ENCODE results near the gene OR10H2. TPM values are rescaled to one million over a fixed set of nuclear protein-coding genes. Genes with fewer than 3 reads are reported as not detected.
"Not testable (repeated sequence)": the region's sequence is repeated elsewhere in the genome, so short reads cannot be mapped to it uniquely, and the experiment has no call there.

OR10H2 gene
- total RNA-seq (not detected), polyA plus RNA-seq (not detected), total RNA-seq (not detected)

GRCh38 chr19:15727724-15728123 lies at the start of gene OR10H2:
OR10H2 (plus strand) TSS chr19:15728024; CDS start chr19:15728044, 20 bp downstream.
- H3K4me1 ChIP-seq (ENCODE audit: control insufficient read depth in 2 of 2, insufficient read depth in 2 of 2, low read length in 2 of 2): no peaks in the 10 kb centered on the region
- Mint-ChIP-seq H3K27ac (no peak within 1 kb of the TSS), H3K9me3 (peaks cover 0 to 7% (median 4%) of the 10 kb centered on the region in 11 donors), H3K4me3 (peak within 1 kb of the TSS in 1 of 10 donors; percentile 17), H3K4me1 (peaks cover 0 to 5% (median 3%) of the 10 kb centered on the region in 7 donors), H3K27me3 (peaks cover 16 to 72% (median 52%) of the 10 kb centered on the region in 5 donors), H3K36me3 (peaks cover 0 to 5% (median 0%) of the 10 kb centered on the region in 5 donors)
- H3K36me3 ChIP-seq (ENCODE audit: control insufficient read depth in 2 of 3, insufficient read depth in 3 of 3, low read length in 3 of 3): no peaks in the 10 kb centered on the region
- peaks cover 0 to 4% (median 0%) of the 10 kb centered on the region in 3 experiments for H3K9me3 ChIP-seq (ENCODE audit: control insufficient read depth in 2 of 3, low read length in 3 of 3)
- POLR2A ChIA-PET: no interaction called here
- peaks cover 0 to 4% of the 10 kb centered on the region in 2 donors for H3K27me3 ChIP-seq (ENCODE audit: control insufficient read depth in 2 of 2, insufficient read depth in 2 of 2, low read length in 2 of 2)
- ATAC-seq (no peak), DNase-seq (no peak)
- no peak within 1 kb of the TSS for H3K4me3 ChIP-seq (ENCODE audit: low read length)
- H3K27ac ChIP-seq (ENCODE audit: low read depth, low read length): no peak within 1 kb of the TSS
- CTCF ChIA-PET: no interaction called here
- intact Hi-C loops (cut with micrococcal nuclease): no loop called here

- POLR2A ChIA-PET: interaction anchor here (0.6 kb wide), 1 partner anchor 57 kb away, joined by 3 read pairs; no protein-coding TSS in a partner anchor
- peaks cover 0 to 33% (median 5%) of the 10 kb centered on the region in 7 donors for H3K4me1 Mint-ChIP-seq
- ATAC-seq (no peak), DNase-seq (no peak)
- intact Hi-C loops (cut with micrococcal nuclease): no loop called here
- Histone ChIP-seq H3K27me3 (ENCODE audit: control insufficient read depth in 2 of 2, insufficient read depth in 2 of 2, low read length in 2 of 2) (no peaks in the 10 kb centered on the region), H3K4me1 (ENCODE audit: control insufficient read depth in 2 of 2, insufficient read depth in 2 of 2, low read length in 2 of 2) (no peaks in the 10 kb centered on the region), H3K27ac (ENCODE audit: low read depth, low read length) (no peak overlapping the region), H3K36me3 (ENCODE audit: control insufficient read depth in 2 of 3, insufficient read depth in 3 of 3, low read length in 3 of 3) (no peaks in the 10 kb centered on the region), H3K9me3 (ENCODE audit: control insufficient read depth in 2 of 3, low read length in 3 of 3) (no peaks in the 10 kb centered on the region), H3K4me3 (ENCODE audit: low read length) (no peak overlapping the region)
- peaks cover 0 to 6% (median 2%) of the 10 kb centered on the region in 5 donors for H3K36me3 Mint-ChIP-seq
- CTCF ChIA-PET: interaction anchor here (0.9 kb wide), 1 partner anchor 49 kb away, joined by 4 read pairs; no protein-coding TSS in a partner anchor
- H3K9me3 Mint-ChIP-seq: peaks cover 0 to 8% (median 0%) of the 10 kb centered on the region in 11 donors
- H3K4me3 Mint-ChIP-seq: no peak overlapping the region
- no peak overlapping the region for H3K27ac Mint-ChIP-seq
- peaks cover 0 to 37% (median 29%) of the 10 kb centered on the region in 5 donors for H3K27me3 Mint-ChIP-seq
Observed at GRCh38 chr19:15679089-15679488, 48.7 kb upstream of the OR10H2 start.

- ATAC-seq; H3K27ac Mint-ChIP-seq; H3K9me3 Mint-ChIP-seq; H3K4me1 ChIP-seq (ENCODE audit: control insufficient read depth in 2 of 2, insufficient read depth in 2 of 2, low read length in 2 of 2); H3K4me3 ChIP-seq (ENCODE audit: low read length); intact Hi-C loops (cut with micrococcal nuclease); H3K36me3 Mint-ChIP-seq; H3K36me3 ChIP-seq (ENCODE audit: control insufficient read depth in 2 of 3, insufficient read depth in 3 of 3, low read length in 3 of 3); H3K4me3 Mint-ChIP-seq; H3K27ac ChIP-seq (ENCODE audit: low read depth, low read length); H3K9me3 ChIP-seq (ENCODE audit: control insufficient read depth in 2 of 3, low read length in 3 of 3); H3K27me3 ChIP-seq (ENCODE audit: control insufficient read depth in 2 of 2, insufficient read depth in 2 of 2, low read length in 2 of 2); DNase-seq: not testable (repeated sequence)
- POLR2A ChIA-PET: interaction anchor here (0.6 kb wide), 1 partner anchor 57 kb away, joined by 3 read pairs; no protein-coding TSS in a partner anchor
- peaks cover 0 to 44% (median 37%) of the 10 kb centered on the region in 5 donors for H3K27me3 Mint-ChIP-seq
- CTCF ChIA-PET: interaction anchor here (0.6 kb wide), 1 partner anchor 781 kb away, joined by 6 read pairs; no protein-coding TSS in a partner anchor
- H3K4me1 Mint-ChIP-seq: peaks cover 0 to 26% (median 0%) of the 10 kb centered on the region in 7 donors
Observed at GRCh38 chr19:15679865-15680264, 48.0 kb upstream of the OR10H2 start.

- Mint-ChIP-seq H3K27ac (no peak overlapping the region), H3K4me3 (no peak overlapping the region), H3K4me1 (peaks cover 0 to 18% (median 0%) of the 10 kb centered on the region in 7 donors), H3K9me3 (peaks cover 0 to 8% (median 0%) of the 10 kb centered on the region in 11 donors), H3K36me3 (peaks cover 0 to 8% (median 2%) of the 10 kb centered on the region in 5 donors), H3K27me3 (peaks cover 0 to 52% (median 42%) of the 10 kb centered on the region in 5 donors)
- H3K9me3 ChIP-seq (ENCODE audit: control insufficient read depth in 2 of 3, low read length in 3 of 3): no peaks in the 10 kb centered on the region
- no peak for ATAC-seq
- DNase-seq: no peak
- H3K4me3 ChIP-seq (ENCODE audit: low read length): no peak overlapping the region
- POLR2A ChIA-PET: no interaction called here
- no peak overlapping the region for H3K27ac ChIP-seq (ENCODE audit: low read depth, low read length)
- no peaks in the 10 kb centered on the region for H3K4me1 ChIP-seq (ENCODE audit: control insufficient read depth in 2 of 2, insufficient read depth in 2 of 2, low read length in 2 of 2)
- no peaks in the 10 kb centered on the region for H3K36me3 ChIP-seq (ENCODE audit: control insufficient read depth in 2 of 3, insufficient read depth in 3 of 3, low read length in 3 of 3)
- no peaks in the 10 kb centered on the region for H3K27me3 ChIP-seq (ENCODE audit: control insufficient read depth in 2 of 2, insufficient read depth in 2 of 2, low read length in 2 of 2)
- intact Hi-C loops (cut with micrococcal nuclease): no loop called here
- CTCF ChIA-PET: no interaction called here
Observed at GRCh38 chr19:15680478-15681322, 47.1 kb upstream of the OR10H2 start.

- POLR2A ChIA-PET: no interaction called here
- H3K9me3 ChIP-seq (ENCODE audit: control insufficient read depth in 2 of 3, low read length in 3 of 3): no peaks in the 10 kb centered on the region
- Mint-ChIP-seq H3K9me3 (peaks cover 0 to 18% (median 6%) of the 10 kb centered on the region in 11 donors), H3K4me3 (no peak overlapping the region), H3K36me3 (peaks cover 0 to 8% (median 4%) of the 10 kb centered on the region in 5 donors), H3K27ac (no peak overlapping the region), H3K4me1 (peaks cover 0 to 1% (median 0%) of the 10 kb centered on the region in 7 donors), H3K27me3 (peaks cover 0 to 71% (median 64%) of the 10 kb centered on the region in 5 donors)
- no peak overlapping the region for H3K27ac ChIP-seq (ENCODE audit: low read depth, low read length)
- no peak overlapping the region for H3K4me3 ChIP-seq (ENCODE audit: low read length)
- CTCF ChIA-PET: no interaction called here
- H3K36me3 ChIP-seq (ENCODE audit: control insufficient read depth in 2 of 3, insufficient read depth in 3 of 3, low read length in 3 of 3): no peaks in the 10 kb centered on the region
- no peaks in the 10 kb centered on the region for H3K4me1 ChIP-seq (ENCODE audit: control insufficient read depth in 2 of 2, insufficient read depth in 2 of 2, low read length in 2 of 2)
- H3K27me3 ChIP-seq (ENCODE audit: control insufficient read depth in 2 of 2, insufficient read depth in 2 of 2, low read length in 2 of 2): no peaks in the 10 kb centered on the region
- intact Hi-C loops (cut with micrococcal nuclease): no loop called here
- ATAC-seq: no peak
- DNase-seq: no peak
Observed at GRCh38 chr19:15683411-15683810, 44.4 kb upstream of the OR10H2 start.

- no peaks in the 10 kb centered on the region for H3K36me3 ChIP-seq (ENCODE audit: control insufficient read depth in 2 of 3, insufficient read depth in 3 of 3, low read length in 3 of 3)
- H3K27ac Mint-ChIP-seq: peak overlapping the region in 2 of 9 donors; percentile 12 to 23
- no peaks in the 10 kb centered on the region for H3K27me3 ChIP-seq (ENCODE audit: control insufficient read depth in 2 of 2, insufficient read depth in 2 of 2, low read length in 2 of 2)
- H3K9me3 Mint-ChIP-seq: peaks cover 0 to 30% (median 9%) of the 10 kb centered on the region in 11 donors
- intact Hi-C loops (cut with micrococcal nuclease): no loop called here
- H3K4me3 ChIP-seq (ENCODE audit: low read length): no peak overlapping the region
- no peak overlapping the region for H3K4me3 Mint-ChIP-seq
- peaks cover 0 to 68% (median 61%) of the 10 kb centered on the region in 5 donors for H3K27me3 Mint-ChIP-seq
- H3K4me1 Mint-ChIP-seq: peaks cover 0 to 1% (median 0%) of the 10 kb centered on the region in 7 donors
- CTCF ChIA-PET: no interaction called here
- H3K27ac ChIP-seq (ENCODE audit: low read depth, low read length): no peak overlapping the region
- H3K9me3 ChIP-seq (ENCODE audit: control insufficient read depth in 2 of 3, low read length in 3 of 3): no peaks in the 10 kb centered on the region
- POLR2A ChIA-PET: no interaction called here
- H3K4me1 ChIP-seq (ENCODE audit: control insufficient read depth in 2 of 2, insufficient read depth in 2 of 2, low read length in 2 of 2): no peaks in the 10 kb centered on the region
- no peak for ATAC-seq
- H3K36me3 Mint-ChIP-seq: peaks cover 0 to 11% (median 4%) of the 10 kb centered on the region in 5 donors
- DNase-seq: no peak
Observed at GRCh38 chr19:15684828-15685227, 43.0 kb upstream of the OR10H2 start.
